Caco-2 (cell line): ENCODE data around the gene MOB3B. TPM values are rescaled to one million over a fixed set of nuclear protein-coding genes. Genes with fewer than 3 reads are reported as not detected.

ENCODE experiments used
- BruUV-seq: library from RNA; stranded (reverse); fragments of 400-500 nt; replicated peaks from 2 replicates; lab custom pipeline; 2021; lab: Mats Ljungman, UMichigan
- CTCF ChIA-PET: fragments of 300-600 bp; sonication (Branson Sonifier 250); formaldehyde crosslinking; loops from one replicate; lab custom pipeline; 2022; ENCODE audit warnings: antibody characterized with exemption; lab: Charles Lee
- POLR2A ChIA-PET: fragments of 300-600 bp; sonication (Branson Sonifier 250); formaldehyde crosslinking; loops from one replicate; lab custom pipeline; 2022; ENCODE audit warnings: antibody characterized with exemption; lab: Charles Lee
- DNase-seq, 2 experiments: peaks; one replicate each; pipeline versions ENCODE4 v3.0.0 to v3.0.0-alpha.2; 2020 to 2022
- H3K27me3 ChIP-seq: replicated peaks from 2 replicates; pipeline ENCODE4 v1.6.0; 2011; ENCODE audit warnings: low read length; ENCODE audit not compliant: control insufficient read depth, insufficient read depth
- H3K36me3 ChIP-seq: 2 replicates; pipeline ENCODE4 v1.5.1; 2011; ENCODE audit warnings: low read length; ENCODE audit not compliant: control insufficient read depth, insufficient read depth
- H3K4me1 ChIP-seq: fragments of 250-450 bp; sonication (Bioruptor Pico); 2 replicates; pipeline ENCODE4 v1.5.1; 2020; ENCODE audit warnings: mild to moderate bottlenecking
- H3K4me3 ChIP-seq: 2 replicates; pipeline ENCODE4 v1.5.1; 2011; ENCODE audit warnings: low read depth, mild to moderate bottlenecking, control low read depth, low read length
- H3K9me3 ChIP-seq: fragments of 250-450 bp; sonication (Bioruptor Pico); 2 replicates; pipeline ENCODE4 v1.5.1; 2020; ENCODE audit warnings: mild to moderate bottlenecking, moderate library complexity
- H3K27ac Mint-ChIP-seq: one replicate; pipeline ENCODE4 v1.8.0; 2022; ENCODE audit warnings: mixed read lengths; ENCODE audit not compliant: unreplicated experiment
- H3K27me3 Mint-ChIP-seq: one replicate; pipeline ENCODE4 v1.8.0; 2022; ENCODE audit warnings: mixed read lengths; ENCODE audit not compliant: insufficient read depth, unreplicated experiment
- H3K36me3 Mint-ChIP-seq: one replicate; pipeline ENCODE4 v1.8.0; 2022; ENCODE audit warnings: mild to moderate bottlenecking, mixed read lengths; ENCODE audit not compliant: insufficient read depth, unreplicated experiment
- H3K4me1 Mint-ChIP-seq: one replicate; pipeline ENCODE4 v1.8.0; 2022; ENCODE audit warnings: low read depth, mixed read lengths; ENCODE audit not compliant: unreplicated experiment
- H3K4me3 Mint-ChIP-seq: one replicate; pipeline ENCODE4 v1.8.0; 2022; ENCODE audit warnings: mild to moderate bottlenecking, moderate library complexity, mixed read lengths; ENCODE audit not compliant: unreplicated experiment
- H3K9me3 Mint-ChIP-seq: one replicate; pipeline ENCODE4 v1.8.0; 2022; ENCODE audit warnings: mixed read lengths; ENCODE audit not compliant: unreplicated experiment
- intact Hi-C: fragments of 100-400 bp; cut with micrococcal nuclease; formaldehyde crosslinking; loops from one replicate; pipeline ENCODE4 v1.10.0; 2022; ENCODE audit not compliant: unreplicated experiment
- total RNA-seq: library from RNA; stranded (reverse); gene quantifications from 2 replicates; pipeline ENCODE4 v1.2.3, GENCODE V29; 2022
- TF ChIP-seq, protein P1 (sequence below), 2 experiments: fragments of 200-600 bp in 1 of 2; IDR thresholded peaks; 1 replicate in 1 of 2; 2 replicates in 1 of 2; pipeline versions ENCODE4 v1.5.1 to v1.8.0; 2011 to 2022; ENCODE audit warnings: antibody characterized with exemption in 1 of 2, control low read depth in 1 of 2, inconsistent platforms in 1 of 2, low read depth in 1 of 2, low read length in 1 of 2, mild to moderate bottlenecking in 1 of 2, moderate library complexity in 1 of 2; ENCODE audit not compliant: insufficient read depth in 1 of 2, severe bottlenecking in 1 of 2, unreplicated experiment in 1 of 2

Gene MOB3B
- total RNA-seq, 1 experiment from 2014 or later, result 5.3 TPM

DNA sequence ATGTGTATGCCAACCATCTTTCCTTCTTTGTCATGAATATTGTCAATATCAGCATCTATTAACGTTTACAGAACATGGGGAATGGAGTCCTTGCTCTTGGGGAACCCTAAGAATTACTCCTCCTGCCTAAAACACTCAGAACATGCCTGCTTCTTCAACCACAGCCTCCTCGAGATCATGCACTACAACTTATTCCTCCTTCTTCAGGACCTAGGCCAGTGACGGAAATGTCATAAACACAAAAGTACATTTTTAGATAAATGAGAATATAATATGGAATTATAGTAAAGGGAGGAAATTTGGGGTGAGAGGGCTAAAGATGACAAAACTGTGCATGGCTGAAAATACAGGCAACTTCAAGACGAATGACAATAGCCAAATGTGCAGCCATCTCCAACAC lies 8.6 kb downstream of the MOB3B start:
- Mint-ChIP-seq H3K4me1 (no peaks in the 10 kb centered on the region), H3K27me3 (no peaks in the 10 kb centered on the region), H3K9me3 (no peaks in the 10 kb centered on the region), H3K27ac (no peak overlapping the region), H3K36me3 (peaks cover 5% of the 10 kb centered on the region), H3K4me3 (no peak overlapping the region)
- no peak overlapping the region for H3K4me3 ChIP-seq
- ChIA-PET CTCF (no interaction called here), POLR2A (no interaction called here)
- intact Hi-C loops, result no loop called here
- H3K9me3 ChIP-seq, result no peaks in the 10 kb centered on the region
- TF ChIP-seq, protein P1, sequence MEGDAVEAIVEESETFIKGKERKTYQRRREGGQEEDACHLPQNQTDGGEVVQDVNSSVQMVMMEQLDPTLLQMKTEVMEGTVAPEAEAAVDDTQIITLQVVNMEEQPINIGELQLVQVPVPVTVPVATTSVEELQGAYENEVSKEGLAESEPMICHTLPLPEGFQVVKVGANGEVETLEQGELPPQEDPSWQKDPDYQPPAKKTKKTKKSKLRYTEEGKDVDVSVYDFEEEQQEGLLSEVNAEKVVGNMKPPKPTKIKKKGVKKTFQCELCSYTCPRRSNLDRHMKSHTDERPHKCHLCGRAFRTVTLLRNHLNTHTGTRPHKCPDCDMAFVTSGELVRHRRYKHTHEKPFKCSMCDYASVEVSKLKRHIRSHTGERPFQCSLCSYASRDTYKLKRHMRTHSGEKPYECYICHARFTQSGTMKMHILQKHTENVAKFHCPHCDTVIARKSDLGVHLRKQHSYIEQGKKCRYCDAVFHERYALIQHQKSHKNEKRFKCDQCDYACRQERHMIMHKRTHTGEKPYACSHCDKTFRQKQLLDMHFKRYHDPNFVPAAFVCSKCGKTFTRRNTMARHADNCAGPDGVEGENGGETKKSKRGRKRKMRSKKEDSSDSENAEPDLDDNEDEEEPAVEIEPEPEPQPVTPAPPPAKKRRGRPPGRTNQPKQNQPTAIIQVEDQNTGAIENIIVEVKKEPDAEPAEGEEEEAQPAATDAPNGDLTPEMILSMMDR (IDR thresholded peaks at IDR 0.05; ENCODE audit: insufficient read depth in 1 of 2, low read depth in 1 of 2, low read length in 1 of 2, severe bottlenecking in 1 of 2, unreplicated experiment in 1 of 2), result no peak
- no peaks in the 10 kb centered on the region for H3K4me1 ChIP-seq
- H3K36me3 ChIP-seq, result no peaks in the 10 kb centered on the region
- H3K27me3 ChIP-seq, result no peaks in the 10 kb centered on the region
- no peak for DNase-seq
- BruUV-seq, result no TSS peak

DNA sequence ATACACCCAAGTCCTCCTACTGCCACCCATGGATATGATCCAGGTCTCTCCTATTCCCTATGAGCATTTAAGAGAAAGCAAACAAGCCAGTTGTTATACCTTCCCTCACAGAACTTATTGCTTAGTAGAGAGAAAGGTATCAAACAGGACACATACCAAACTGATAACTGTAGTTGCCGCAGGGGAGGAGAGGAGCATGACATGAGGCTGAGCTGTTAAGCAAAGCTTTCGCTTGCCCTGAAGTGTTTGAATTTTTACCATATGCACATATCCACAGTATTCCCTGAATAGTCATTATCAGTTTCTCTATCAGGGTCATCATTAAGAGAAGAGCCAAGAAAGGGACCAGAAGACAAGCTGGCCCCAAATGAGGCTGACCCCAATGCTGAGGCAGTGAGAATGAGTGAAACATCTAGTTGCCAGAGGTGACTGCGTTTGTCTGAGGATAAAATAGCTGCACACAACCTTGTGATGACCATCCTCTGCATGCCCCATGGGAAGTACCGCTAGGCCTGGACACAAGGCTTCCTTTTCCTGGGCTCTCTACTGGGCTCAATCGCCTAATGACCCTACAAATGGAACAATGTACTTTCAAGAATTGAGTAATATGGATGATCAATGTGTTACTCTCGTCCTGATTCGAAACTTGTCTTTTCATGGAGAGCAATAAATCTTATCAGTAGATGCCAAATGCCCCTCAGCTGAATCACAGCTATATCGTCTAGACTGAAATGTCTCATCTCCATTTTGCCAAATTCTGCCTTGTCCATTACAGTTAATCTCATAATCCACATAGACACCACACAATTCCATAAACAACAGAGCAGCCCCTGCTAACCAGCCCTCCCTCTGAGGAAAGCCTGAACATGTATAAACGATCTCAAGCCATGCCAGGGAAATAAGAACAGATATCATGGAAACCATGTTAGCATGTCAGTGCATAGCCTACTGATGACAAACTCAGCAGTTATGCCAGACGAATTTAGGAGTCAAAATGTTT lies 9.8 kb downstream of the MOB3B start:
- DNase-seq, result no peak
- peaks cover 5% of the 10 kb centered on the region for H3K36me3 Mint-ChIP-seq
- no peaks in the 10 kb centered on the region for H3K4me1 Mint-ChIP-seq
- H3K27me3 Mint-ChIP-seq, result no peaks in the 10 kb centered on the region
- Histone ChIP-seq H3K36me3 (no peaks in the 10 kb centered on the region), H3K4me3 (no peak overlapping the region), H3K4me1 (no peaks in the 10 kb centered on the region), H3K27me3 (no peaks in the 10 kb centered on the region), H3K9me3 (no peaks in the 10 kb centered on the region)
- ChIA-PET POLR2A (no interaction called here), CTCF (no interaction called here)
- no peaks in the 10 kb centered on the region for H3K9me3 Mint-ChIP-seq
- BruUV-seq, result no TSS peak
- no peak overlapping the region for H3K4me3 Mint-ChIP-seq
- TF ChIP-seq, protein P1 (IDR thresholded peaks at IDR 0.05; ENCODE audit: insufficient read depth in 1 of 2, low read depth in 1 of 2, low read length in 1 of 2, severe bottlenecking in 1 of 2, unreplicated experiment in 1 of 2), result no peak
- intact Hi-C loops, result no loop called here
- no peak overlapping the region for H3K27ac Mint-ChIP-seq

DNA sequence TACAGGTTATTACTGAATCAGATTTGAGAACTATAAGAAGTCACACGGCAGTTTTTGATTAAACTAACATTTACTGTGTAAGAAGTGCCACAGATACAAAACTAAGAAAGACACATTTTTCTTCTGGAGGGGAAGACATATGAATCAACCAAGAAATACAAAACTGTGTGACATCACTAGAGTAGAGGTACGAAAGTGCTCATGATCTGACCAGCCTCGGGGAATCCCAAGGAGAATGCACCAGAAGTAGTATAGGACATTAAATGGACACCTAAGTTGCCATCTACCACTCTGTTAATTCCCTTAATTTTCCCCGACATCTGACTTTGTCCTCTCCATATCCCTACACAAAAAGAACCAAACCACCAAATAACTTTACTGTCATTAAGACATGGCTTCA lies 10.8 kb downstream of the MOB3B start:
- CTCF ChIA-PET, result no interaction called here
- no peaks in the 10 kb centered on the region for H3K36me3 ChIP-seq
- no peak overlapping the region for H3K27ac Mint-ChIP-seq

More for the DNA sequence above, 10.8 kb downstream of the MOB3B start:
- Histone ChIP-seq H3K4me1 (no peaks in the 10 kb centered on the region), H3K27me3 (no peaks in the 10 kb centered on the region), H3K9me3 (no peaks in the 10 kb centered on the region), H3K4me3 (no peak overlapping the region)
- BruUV-seq, result no TSS peak
- Mint-ChIP-seq H3K36me3 (peaks cover 5% of the 10 kb centered on the region), H3K4me1 (no peaks in the 10 kb centered on the region), H3K4me3 (no peak overlapping the region), H3K27me3 (no peaks in the 10 kb centered on the region), H3K9me3 (no peaks in the 10 kb centered on the region)
- POLR2A ChIA-PET, result no interaction called here
- intact Hi-C loops, result no loop called here
- DNase-seq, result no peak
- TF ChIP-seq, protein P1 (IDR thresholded peaks at IDR 0.05; ENCODE audit: insufficient read depth in 1 of 2, low read depth in 1 of 2, low read length in 1 of 2, severe bottlenecking in 1 of 2, unreplicated experiment in 1 of 2), result no peak
